H1 (cell line): ENCODE data around the gene TAB3. TPM values are rescaled to one million over a fixed set of nuclear protein-coding genes. Genes with fewer than 3 reads are reported as not detected.

ENCODE experiments used
- CBX5 ChIP-seq: fragments of 300-800, 300-1000 bp; sonication (generic); IDR thresholded peaks from 2 replicates; pipeline ENCODE4 v1.7.1; 2016; ENCODE audit warnings: antibody characterized with exemption, low read length, low read depth
- CEBPB ChIP-seq: IDR thresholded peaks from 2 replicates; pipeline ENCODE4 v1.6.1; 2012; ENCODE audit warnings: low read depth, low read length
- CTCF ChIP-seq, 3 experiments: IDR thresholded peaks; 1 replicate in 2 of 3; 2 replicates in 1 of 3; pipeline versions ENCODE4 v1.5.1 to v1.6.1; 2011; ENCODE audit warnings: low read length in 3 of 3, mild to moderate bottlenecking in 3 of 3, inconsistent platforms in 2 of 3, low read depth in 1 of 3, moderate library complexity in 1 of 3; ENCODE audit not compliant: insufficient read depth in 1 of 3; ENCODE audit errors: control extremely low read depth in 1 of 3
- FOSL1 ChIP-seq: IDR thresholded peaks from 2 replicates; pipeline ENCODE4 v1.6.1; 2011; ENCODE audit warnings: mild to moderate bottlenecking, low read depth, low read length, moderate library complexity; ENCODE audit not compliant: insufficient read depth
- MAFK ChIP-seq: IDR thresholded peaks from 2 replicates; pipeline ENCODE4 v1.6.1; 2012; ENCODE audit warnings: low read depth, mild to moderate bottlenecking, improper control_type of control experiment, low read length
- polyA plus RNA-seq, 7 experiments: library from polyadenylated mRNA; depleted of rRNA in 3 of 7; stranded (reverse) in 5 of 7; unstranded in 2 of 7; fragments of >200 nt in 5 of 7; fragments of 200-250 nt in 2 of 7; gene quantifications; 1 replicate in 5 of 7; 2 replicates in 1 of 7; 4 replicates in 1 of 7; pipeline versions ENCODE4 v1.2.1 to v1.2.3, GENCODE V29; 2011 to 2013; ENCODE audit warnings: missing spikeins in 2 of 7, mixed read lengths in 2 of 7
- total RNA-seq: library from RNA; stranded (reverse); fragmentation: NEBNext Ultra II Directional; extraction: Animal tissue kit (Norgen Biotek cat#: 25700); gene quantifications from 2 replicates; pipeline ENCODE4 v1.2.1, GENCODE V29; 2021

TAB3 gene
- total and polyA plus RNA-seq, 2 of the 8 experiments (the other 6 are each of a cell fraction or from before 2014, with no cell fraction given): 12.7 to 12.9 TPM

- TF ChIP-seq CBX5 (no peak), MAFK (no peak), FOSL1 (no peak), CTCF (IDR thresholded peaks at IDR 0.05; ENCODE audit: control extremely low read depth in 1 of 3, insufficient read depth in 1 of 3, low read depth in 1 of 3, low read length in 3 of 3) (no peak), CEBPB (no peak)
Observed at GRCh38 chrX:30895370-30895769, 6.3 kb upstream of the TAB3 start (continued).
